Stimulated activated memory B cell treated with anti-CD40 and anti-IgM and Interleukin-4, amounts not matched to agents 10 μg/mL and 1 μg/mL and 100 μg/mL, for 72 hours (primary cell): ENCODE data around the gene KLHL34.
A peak's percentile ranks its signal among the peaks of the same experiment; 100 is the strongest.

ENCODE experiments used
- ATAC-seq: fragments of 150-1000 bp; cut with Tn5 transposase; 2 replicates; pipeline ENCODE4 v1.10.0; 2021
- H3K27ac Mint-ChIP-seq: one replicate; pipeline ENCODE4 v1.8.0; 2022; ENCODE audit warnings: mild to moderate bottlenecking, mixed read lengths
- H3K27me3 Mint-ChIP-seq: one replicate; pipeline ENCODE4 v1.8.0; 2022; ENCODE audit warnings: mixed read lengths
- H3K36me3 Mint-ChIP-seq: one replicate; pipeline ENCODE4 v1.8.0; 2022; ENCODE audit warnings: mixed read lengths
- H3K4me1 Mint-ChIP-seq: one replicate; pipeline ENCODE4 v1.8.0; 2022; ENCODE audit warnings: mixed read lengths
- H3K4me3 Mint-ChIP-seq: one replicate; pipeline ENCODE4 v1.8.0; 2022; ENCODE audit warnings: mild to moderate bottlenecking, moderate library complexity, mixed read lengths
- H3K9me3 Mint-ChIP-seq: one replicate; pipeline ENCODE4 v1.8.0; 2022; ENCODE audit warnings: mixed read lengths

The KLHL34 gene

DNA sequence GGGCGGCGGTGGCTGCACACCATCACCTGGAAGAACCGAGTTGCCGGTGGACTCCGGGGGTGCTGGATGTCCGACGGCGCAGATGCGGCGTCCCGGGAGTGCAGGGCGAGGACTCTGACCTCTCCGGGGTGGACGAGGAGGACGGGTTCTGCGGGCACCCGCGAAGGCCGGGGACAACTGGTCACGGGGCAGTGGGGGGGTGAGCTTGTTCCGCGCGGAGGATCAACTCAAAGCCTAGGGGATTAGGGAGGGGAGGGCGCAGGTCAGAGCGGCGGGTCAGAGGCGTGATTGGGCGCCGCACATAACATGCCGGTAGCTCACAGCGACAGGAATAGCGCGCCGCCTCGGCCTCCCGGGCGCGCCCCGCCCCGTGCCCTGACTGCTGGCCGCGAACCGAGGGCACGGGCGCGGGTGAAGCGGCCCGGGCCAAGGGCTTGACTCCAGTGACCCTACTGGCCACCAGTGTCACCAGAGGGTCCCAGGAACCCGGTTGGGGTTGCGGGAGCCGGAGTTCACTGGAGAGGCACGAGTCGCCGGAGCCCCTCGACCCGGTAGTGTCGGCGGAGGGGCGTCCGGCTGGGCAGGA, at the start of gene KLHL34:
TSS of gene KLHL34 (minus strand) at position 179 of the 586 bp plus-strand sequence. CDS start 542 bp downstream, outside the sequence.
- Mint-ChIP-seq H3K27ac (peak within 1 kb of the TSS; percentile 30), H3K4me1 (peaks cover 5% of the 10 kb centered on the region), H3K36me3 (no peaks in the 10 kb centered on the region), H3K4me3 (peak within 1 kb of the TSS; percentile 71), H3K27me3 (peaks cover 9% of the 10 kb centered on the region), H3K9me3 (no peaks in the 10 kb centered on the region)
- ATAC-seq: peak; percentile 54

DNA sequence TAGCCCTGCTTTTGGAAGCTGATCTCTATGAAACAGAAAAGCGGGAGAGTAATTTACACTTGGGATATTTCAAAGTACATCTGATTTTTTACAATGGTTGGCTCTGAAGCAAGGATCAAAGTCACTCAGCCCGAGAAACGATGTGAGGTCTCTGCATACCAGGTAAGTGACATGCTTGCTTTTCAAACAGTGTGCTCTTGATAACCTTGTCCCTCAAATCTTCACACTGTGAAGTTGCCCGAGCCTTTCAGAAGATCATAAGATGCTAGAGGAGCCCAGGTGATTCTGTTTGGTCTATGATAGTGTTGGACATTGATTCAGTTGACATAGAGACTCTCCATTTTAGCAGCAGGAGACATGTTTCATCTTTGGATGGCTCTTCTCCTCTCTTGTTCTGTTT, 47.1 kb upstream of the KLHL34 start:
- ATAC-seq: no peak
- no peak overlapping the region for H3K27ac Mint-ChIP-seq
- no peaks in the 10 kb centered on the region for H3K27me3 Mint-ChIP-seq
- peaks cover 4% of the 10 kb centered on the region for H3K4me1 Mint-ChIP-seq
- H3K4me3 Mint-ChIP-seq: no peak overlapping the region
- H3K9me3 Mint-ChIP-seq: no peaks in the 10 kb centered on the region
- no peaks in the 10 kb centered on the region for H3K36me3 Mint-ChIP-seq

DNA sequence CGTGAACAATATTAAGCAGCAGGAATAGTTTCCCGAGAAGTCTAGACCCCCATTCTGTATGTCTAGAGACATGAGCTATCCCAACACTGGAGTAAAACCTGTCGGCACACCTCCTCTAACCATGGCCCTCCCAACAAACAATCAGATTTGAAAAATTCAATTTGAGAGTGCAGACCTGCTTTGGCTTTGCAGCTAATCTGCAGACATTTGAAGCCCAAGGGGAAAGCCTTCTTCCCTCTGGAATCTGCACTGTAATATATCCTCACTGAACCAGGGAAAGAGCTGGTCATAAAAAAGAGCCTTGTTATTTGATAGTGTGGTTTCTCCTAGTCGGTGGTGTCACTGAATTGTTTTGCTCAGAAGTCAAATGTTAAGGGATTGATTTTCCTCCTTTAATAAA, 44.6 kb upstream of the KLHL34 start:
- Mint-ChIP-seq H3K27ac (no peak overlapping the region), H3K4me3 (no peak overlapping the region)

GRCh38 chrX:21700967-21701366, 42.8 kb upstream of the KLHL34 start:
- Mint-ChIP-seq H3K36me3 (no peaks in the 10 kb centered on the region), H3K4me3 (no peak overlapping the region), H3K27me3 (no peaks in the 10 kb centered on the region), H3K4me1 (peaks cover 13% of the 10 kb centered on the region), H3K27ac (no peak overlapping the region), H3K9me3 (no peaks in the 10 kb centered on the region)
- ATAC-seq: no peak

More for the DNA sequence above, 44.6 kb upstream of the KLHL34 start:
- peaks cover 13% of the 10 kb centered on the region for H3K4me1 Mint-ChIP-seq
- H3K27me3 Mint-ChIP-seq: no peaks in the 10 kb centered on the region
- no peak for ATAC-seq
- H3K9me3 Mint-ChIP-seq: no peaks in the 10 kb centered on the region
- H3K36me3 Mint-ChIP-seq: no peaks in the 10 kb centered on the region

DNA sequence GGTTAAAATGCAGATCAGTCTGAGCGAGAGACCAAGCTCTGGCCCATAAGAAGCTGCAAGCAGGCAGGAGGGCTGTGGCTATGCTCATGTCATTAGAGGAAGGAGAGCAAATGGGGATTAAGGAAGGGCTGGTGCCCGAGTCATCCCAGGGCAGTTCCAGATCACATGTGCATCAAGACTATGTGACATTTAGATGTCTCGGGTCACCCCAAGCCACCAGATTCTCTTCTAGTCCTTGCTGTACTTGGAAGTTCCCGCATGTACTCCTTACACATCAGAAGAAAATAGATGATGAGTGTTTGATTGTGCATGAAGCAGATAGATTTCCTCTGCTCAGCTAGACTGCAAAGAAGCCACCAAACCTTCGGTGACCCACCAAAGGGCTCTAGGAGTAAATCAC, 42.1 kb upstream of the KLHL34 start:
- Mint-ChIP-seq H3K27me3 (no peaks in the 10 kb centered on the region), H3K4me3 (no peak overlapping the region), H3K36me3 (no peaks in the 10 kb centered on the region), H3K4me1 (peaks cover 13% of the 10 kb centered on the region), H3K9me3 (no peaks in the 10 kb centered on the region), H3K27ac (no peak overlapping the region)
- ATAC-seq: no peak

DNA sequence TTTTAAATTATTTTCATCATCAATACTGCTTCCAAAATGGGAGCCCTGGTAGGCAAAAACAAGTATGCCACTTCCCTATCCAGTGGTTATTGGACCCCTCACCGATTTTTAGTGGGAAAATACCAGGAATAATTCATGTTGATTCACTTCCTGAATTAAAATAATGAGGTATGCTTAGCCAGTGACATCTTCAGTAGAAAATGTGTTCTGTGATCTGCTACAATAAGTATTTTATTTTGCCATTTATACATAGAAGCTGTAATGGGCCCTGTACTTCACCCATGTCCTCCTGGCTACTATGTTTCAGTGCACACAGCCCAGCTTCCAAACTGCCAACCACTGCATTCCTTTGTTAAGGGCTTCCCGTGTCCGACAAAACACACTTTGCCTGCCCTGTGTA, 41.0 kb upstream of the KLHL34 start:
- H3K36me3 Mint-ChIP-seq: no peaks in the 10 kb centered on the region
- H3K4me1 Mint-ChIP-seq: peaks cover 13% of the 10 kb centered on the region
- H3K27ac Mint-ChIP-seq: no peak overlapping the region
- H3K4me3 Mint-ChIP-seq: no peak overlapping the region
- no peak for ATAC-seq
- H3K9me3 Mint-ChIP-seq: no peaks in the 10 kb centered on the region
- no peaks in the 10 kb centered on the region for H3K27me3 Mint-ChIP-seq

DNA sequence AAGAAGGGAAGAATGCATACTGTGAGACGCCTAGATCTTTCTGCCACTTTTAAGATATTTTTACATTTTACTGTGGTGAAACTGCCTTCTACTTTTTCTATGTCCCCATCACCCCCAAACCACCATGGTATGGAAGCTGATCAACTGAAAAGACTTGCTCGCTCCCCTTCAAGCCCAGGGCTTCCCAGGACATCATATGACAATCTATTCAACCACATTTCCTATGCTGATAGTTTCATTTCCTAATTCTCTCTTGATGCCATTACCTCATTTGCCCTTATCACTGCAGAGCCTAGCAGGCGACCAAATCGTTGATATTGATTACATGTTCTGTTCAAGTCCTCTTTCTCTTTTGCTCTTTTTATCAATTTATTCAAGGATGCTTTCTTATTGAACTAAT, 40.1 kb upstream of the KLHL34 start:
- Mint-ChIP-seq H3K36me3 (no peaks in the 10 kb centered on the region), H3K4me3 (no peak overlapping the region), H3K9me3 (no peaks in the 10 kb centered on the region), H3K4me1 (peaks cover 13% of the 10 kb centered on the region), H3K27ac (peak overlapping the region; percentile 35), H3K27me3 (no peaks in the 10 kb centered on the region)
- peak; percentile 78 for ATAC-seq

- ATAC-seq: no peak
- no peak overlapping the region for H3K4me3 Mint-ChIP-seq
Measured at GRCh38 chrX:21691512-21692018, 33.4 kb upstream of the KLHL34 start.

DNA sequence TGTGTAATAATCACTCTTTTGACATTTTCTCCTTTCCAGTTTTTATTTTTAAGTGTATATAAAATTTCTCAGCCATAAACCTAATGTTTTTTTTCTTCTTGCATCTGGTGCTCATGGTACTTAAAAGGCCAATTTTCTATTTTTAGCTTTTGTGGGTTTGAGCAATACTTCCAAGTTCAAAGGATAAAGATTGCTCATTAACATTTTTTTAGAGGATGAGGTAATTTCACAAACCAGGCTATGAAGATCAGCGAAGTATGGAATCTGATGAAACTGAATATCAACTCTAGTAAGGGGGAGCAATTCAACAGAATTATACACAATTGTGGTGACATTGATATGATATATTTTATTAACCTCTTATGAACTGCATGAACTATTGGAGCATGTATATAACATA, 25.8 kb upstream of the KLHL34 start:
- no peaks in the 10 kb centered on the region for H3K4me1 Mint-ChIP-seq
- H3K36me3 Mint-ChIP-seq: no peaks in the 10 kb centered on the region
- no peaks in the 10 kb centered on the region for H3K9me3 Mint-ChIP-seq
- ATAC-seq: no peak
- peaks cover 8% of the 10 kb centered on the region for H3K27me3 Mint-ChIP-seq
- H3K27ac Mint-ChIP-seq: no peak overlapping the region
- no peak overlapping the region for H3K4me3 Mint-ChIP-seq

More at GRCh38 chrX:21691512-21692018, 33.4 kb upstream of the KLHL34 start:
- Mint-ChIP-seq H3K4me1 (no peaks in the 10 kb centered on the region), H3K27me3 (no peaks in the 10 kb centered on the region), H3K36me3 (no peaks in the 10 kb centered on the region), H3K9me3 (no peaks in the 10 kb centered on the region), H3K27ac (no peak overlapping the region)

- no peaks in the 10 kb centered on the region for H3K4me1 Mint-ChIP-seq
- no peak for ATAC-seq
- no peaks in the 10 kb centered on the region for H3K36me3 Mint-ChIP-seq
- no peak overlapping the region for H3K27ac Mint-ChIP-seq
- peaks cover 8% of the 10 kb centered on the region for H3K27me3 Mint-ChIP-seq
- no peak overlapping the region for H3K4me3 Mint-ChIP-seq
- peaks cover 3% of the 10 kb centered on the region for H3K9me3 Mint-ChIP-seq
Measured at GRCh38 chrX:21678048-21678612, 20.0 kb upstream of the KLHL34 start.

DNA sequence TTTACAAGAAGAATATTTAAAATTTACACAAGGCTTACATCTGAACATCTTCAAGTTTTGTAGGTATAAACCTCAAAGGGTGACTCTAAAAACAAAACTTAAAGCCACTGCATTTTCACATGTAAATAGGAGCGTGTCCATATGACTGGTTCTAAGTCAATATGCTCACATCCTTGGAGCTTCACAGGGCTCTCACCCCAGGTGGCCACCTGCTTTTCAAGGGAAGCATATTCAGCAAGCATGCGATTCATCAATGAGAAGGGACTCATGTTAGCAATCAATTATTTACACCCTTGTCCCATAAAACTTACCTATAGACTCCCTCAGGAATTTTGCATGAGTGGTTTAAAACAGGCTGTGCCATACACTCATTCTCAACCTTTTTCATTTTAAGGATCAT, 17.8 kb upstream of the KLHL34 start:
- H3K36me3 Mint-ChIP-seq: no peaks in the 10 kb centered on the region
- no peaks in the 10 kb centered on the region for H3K4me1 Mint-ChIP-seq
- no peak for ATAC-seq
- no peak overlapping the region for H3K27ac Mint-ChIP-seq
- H3K27me3 Mint-ChIP-seq: peaks cover 8% of the 10 kb centered on the region
- H3K9me3 Mint-ChIP-seq: peaks cover 3% of the 10 kb centered on the region
- H3K4me3 Mint-ChIP-seq: no peak overlapping the region

DNA sequence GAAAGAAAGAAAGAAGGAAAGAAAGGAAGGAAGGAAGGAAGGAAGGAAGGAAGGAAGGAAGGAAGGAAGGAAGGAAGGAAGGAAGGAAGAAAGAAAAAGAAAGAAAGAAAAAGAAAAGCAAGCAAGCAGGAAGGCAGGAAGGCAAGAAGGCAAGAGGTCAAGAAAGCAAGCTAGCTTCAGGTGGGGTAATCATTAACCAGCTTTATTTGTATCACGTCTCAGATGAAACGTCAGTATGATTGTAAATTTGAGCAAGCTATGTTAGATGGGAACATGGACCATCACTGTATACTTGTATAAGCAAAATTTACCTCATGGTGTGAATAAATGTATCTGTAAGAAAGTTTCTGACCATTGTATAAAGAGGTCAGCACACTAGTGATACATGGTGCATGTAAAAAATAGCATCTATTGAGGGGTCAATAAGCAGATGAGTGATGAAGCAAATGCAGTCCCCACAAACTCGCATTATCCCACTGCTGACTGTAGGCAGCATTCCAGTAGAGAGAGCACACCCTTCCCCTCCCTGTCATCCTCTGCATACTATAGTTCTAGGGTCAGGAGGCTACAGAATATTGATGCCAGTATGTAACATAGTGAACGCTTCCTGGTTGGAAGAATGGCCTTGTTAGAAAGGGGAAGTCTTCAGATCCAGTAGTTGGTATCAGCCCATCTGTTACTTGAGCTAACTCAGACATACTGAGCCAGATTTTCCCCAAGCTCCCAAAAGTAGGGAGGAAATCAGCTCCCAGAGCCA, 16.5 kb upstream of the KLHL34 start:
- Mint-ChIP-seq H3K9me3 (peaks cover 3% of the 10 kb centered on the region), H3K27me3 (peaks cover 8% of the 10 kb centered on the region), H3K27ac (no peak overlapping the region), H3K4me3 (no peak overlapping the region), H3K36me3 (no peaks in the 10 kb centered on the region), H3K4me1 (no peaks in the 10 kb centered on the region)
- no peak for ATAC-seq

DNA sequence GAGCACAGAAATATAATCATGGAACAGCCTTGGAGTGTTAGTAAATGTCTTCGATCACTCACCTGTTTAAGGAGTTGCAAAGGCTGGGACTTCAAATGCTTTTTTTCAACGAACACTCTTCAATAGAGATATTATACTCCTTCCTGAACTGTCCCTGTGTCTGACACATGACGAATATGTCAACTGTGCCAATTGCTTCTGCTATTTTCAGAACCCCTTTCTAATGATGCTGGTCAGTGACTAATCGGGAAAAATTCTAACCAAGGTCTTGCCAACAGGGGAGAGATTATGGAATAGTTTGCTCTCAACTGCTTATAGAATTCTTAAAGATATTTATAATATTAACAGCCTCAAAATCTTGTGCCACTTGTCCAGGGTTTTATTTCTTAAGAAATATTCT, 8.5 kb upstream of the KLHL34 start:
- Mint-ChIP-seq H3K9me3 (no peaks in the 10 kb centered on the region), H3K4me1 (no peaks in the 10 kb centered on the region), H3K36me3 (no peaks in the 10 kb centered on the region), H3K27ac (no peak overlapping the region), H3K4me3 (no peak overlapping the region), H3K27me3 (peaks cover 9% of the 10 kb centered on the region)
- no peak for ATAC-seq

GRCh38 chrX:21666252-21666651, 8.1 kb upstream of the KLHL34 start:
- H3K27ac Mint-ChIP-seq: no peak overlapping the region
- peaks cover 9% of the 10 kb centered on the region for H3K27me3 Mint-ChIP-seq
- no peak for ATAC-seq
- no peak overlapping the region for H3K4me3 Mint-ChIP-seq
- H3K4me1 Mint-ChIP-seq: no peaks in the 10 kb centered on the region
- H3K36me3 Mint-ChIP-seq: no peaks in the 10 kb centered on the region
- H3K9me3 Mint-ChIP-seq: no peaks in the 10 kb centered on the region

- no peak overlapping the region for H3K27ac Mint-ChIP-seq
- H3K27me3 Mint-ChIP-seq: peaks cover 9% of the 10 kb centered on the region
- H3K4me1 Mint-ChIP-seq: peaks cover under 1% of the 10 kb centered on the region
- H3K9me3 Mint-ChIP-seq: no peaks in the 10 kb centered on the region
- H3K4me3 Mint-ChIP-seq: no peak overlapping the region
- no peak for ATAC-seq
- H3K36me3 Mint-ChIP-seq: no peaks in the 10 kb centered on the region
Measured at GRCh38 chrX:21662761-21663160, 4.6 kb upstream of the KLHL34 start.

- no peaks in the 10 kb centered on the region for H3K9me3 Mint-ChIP-seq
- H3K27ac Mint-ChIP-seq: no peak overlapping the region
- H3K4me1 Mint-ChIP-seq: peaks cover 5% of the 10 kb centered on the region
- H3K27me3 Mint-ChIP-seq: peaks cover 9% of the 10 kb centered on the region
- no peaks in the 10 kb centered on the region for H3K36me3 Mint-ChIP-seq
- no peak overlapping the region for H3K4me3 Mint-ChIP-seq
- no peak for ATAC-seq
Measured at GRCh38 chrX:21661316-21661715, 3.2 kb upstream of the KLHL34 start.
